Ishikawa (cell line): Measurements from ENCODE around the gene OAT.

Experiments
- CEBPB ChIP-seq: IDR thresholded peaks from 2 replicates; pipeline ENCODE4 v1.6.1; 2012
- CREB1 ChIP-seq: IDR thresholded peaks from 2 replicates; pipeline ENCODE4 v1.6.1; 2012; ENCODE audit warnings: low read depth
- EGR1 ChIP-seq: IDR thresholded peaks from 2 replicates; pipeline ENCODE4 v1.6.1; 2012
- EP300 ChIP-seq: IDR thresholded peaks from 2 replicates; pipeline ENCODE4 v1.6.1; 2012; ENCODE audit warnings: borderline replicate concordance
- FOXM1 ChIP-seq: IDR thresholded peaks from 2 replicates; pipeline ENCODE4 v1.6.1; 2012; ENCODE audit warnings: low read depth, borderline replicate concordance
- MAX ChIP-seq: IDR thresholded peaks from 2 replicates; pipeline ENCODE4 v1.6.1; 2012
- NFIC ChIP-seq: IDR thresholded peaks from 2 replicates; pipeline ENCODE4 v1.6.1; 2012
- RAD21 ChIP-seq: IDR thresholded peaks from 2 replicates; pipeline ENCODE4 v1.6.1; 2012; ENCODE audit warnings: low read depth
- REST ChIP-seq: IDR thresholded peaks from 2 replicates; pipeline ENCODE4 v1.6.1; 2012; ENCODE audit warnings: low read depth, mild to moderate bottlenecking
- TAF1 ChIP-seq: IDR thresholded peaks from 2 replicates; pipeline ENCODE4 v1.6.1; 2012; ENCODE audit warnings: low read depth, mild to moderate bottlenecking
- TCF12 ChIP-seq: IDR thresholded peaks from 2 replicates; pipeline ENCODE4 v1.6.1; 2012; ENCODE audit warnings: low read depth
- TEAD4 ChIP-seq: IDR thresholded peaks from 2 replicates; pipeline ENCODE4 v1.6.1; 2012
- USF1 ChIP-seq: IDR thresholded peaks from 2 replicates; pipeline ENCODE4 v1.6.1; 2012
- YY1 ChIP-seq: IDR thresholded peaks from 2 replicates; pipeline ENCODE4 v1.6.1; 2012; ENCODE audit warnings: low read depth
- ZBTB7A ChIP-seq: IDR thresholded peaks from 2 replicates; pipeline ENCODE4 v1.6.1; 2012; ENCODE audit warnings: low read depth

OAT gene

GRCh38 chr10:124366343-124366742, 52.4 kb downstream of the OAT start:
- TF ChIP-seq EGR1 (no peak), USF1 (no peak), REST (no peak), TEAD4 (no peak), TAF1 (no peak), EP300 (no peak), CREB1 (no peak), NFIC (no peak), YY1 (no peak), CEBPB (no peak), RAD21 (no peak)

GRCh38 chr10:124364674-124365073, 54.0 kb downstream of the OAT start:
- TF ChIP-seq YY1 (no peak), REST (no peak), CREB1 (no peak)

- TF ChIP-seq CREB1, result no peak
- TF ChIP-seq YY1, result no peak
Observed at GRCh38 chr10:124362568-124362967, 56.2 kb downstream of the OAT start.

- TF ChIP-seq USF1, result no peak
- no peak for TF ChIP-seq TAF1
- no peak for TF ChIP-seq YY1
- TF ChIP-seq REST, result no peak
- TF ChIP-seq FOXM1, result no peak
- no peak for TF ChIP-seq CEBPB
- TF ChIP-seq EGR1, result no peak
- TF ChIP-seq EP300, result no peak
- no peak for TF ChIP-seq ZBTB7A
- TF ChIP-seq NFIC, result no peak
- TF ChIP-seq TEAD4, result no peak
- no peak for TF ChIP-seq CREB1
- no peak for TF ChIP-seq MAX
- TF ChIP-seq RAD21, result no peak
- no peak for TF ChIP-seq TCF12
Observed at GRCh38 chr10:124359336-124359832, 59.3 kb downstream of the OAT start.

GRCh38 chr10:124357561-124357885, 61.2 kb downstream of the OAT start:
- TF ChIP-seq RAD21, result no peak
- TF ChIP-seq TEAD4, result no peak
- no peak for TF ChIP-seq FOXM1
- TF ChIP-seq CEBPB, result no peak
- TF ChIP-seq NFIC, result no peak
- TF ChIP-seq EGR1, result no peak
- no peak for TF ChIP-seq MAX
- no peak for TF ChIP-seq TCF12
- TF ChIP-seq TAF1, result no peak
- no peak for TF ChIP-seq ZBTB7A
- no peak for TF ChIP-seq EP300
- TF ChIP-seq CREB1, result no peak
- TF ChIP-seq USF1, result no peak
- no peak for TF ChIP-seq YY1
- TF ChIP-seq REST, result no peak
